RKO (cell line): ENCODE measurements around the gene NSMCE1.
"Not testable (repeated sequence)": the region's sequence is repeated elsewhere in the genome, so short reads cannot be mapped to it uniquely, and the experiment has no call there.

Experiments used
- DNase-seq: peaks from one replicate; pipeline ENCODE4 v3.0.0-alpha.2; 2016; ENCODE audit warnings: low spot score

Gene NSMCE1

GRCh38 chr16:27269300-27270150 lies 953 bp upstream of the NSMCE1 start:
- no peak for DNase-seq

DNA sequence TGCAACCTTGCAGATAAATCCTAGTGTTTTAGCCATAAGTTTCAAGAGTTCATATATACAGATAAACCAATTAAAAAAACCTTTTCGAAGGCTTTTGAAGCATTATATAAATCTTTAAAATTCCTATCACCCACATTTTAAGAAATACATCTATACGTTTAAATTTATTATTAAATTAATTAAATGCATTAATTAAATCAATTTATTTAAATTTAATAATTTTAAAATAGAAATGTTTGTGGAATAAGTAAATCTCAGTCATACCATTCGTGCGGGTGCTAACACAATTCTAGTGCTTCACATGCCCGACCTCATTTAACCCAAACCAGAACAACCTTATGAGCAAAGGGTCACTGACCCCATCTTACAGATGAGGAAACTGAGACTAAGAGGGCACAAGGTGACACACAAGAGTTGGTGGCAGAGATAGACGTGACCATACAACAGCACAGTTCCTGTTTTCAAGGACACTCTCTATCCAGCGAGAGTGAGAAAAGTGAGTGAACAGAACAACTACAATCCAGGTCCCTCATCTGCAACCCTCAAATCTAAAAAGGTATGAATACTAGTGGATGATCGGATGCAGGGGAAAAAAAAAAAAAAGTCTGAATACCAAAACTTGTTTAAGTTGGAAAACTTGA lies 1.4 kb downstream of the NSMCE1 start:
- DNase-seq: peak; percentile 10

DNA sequence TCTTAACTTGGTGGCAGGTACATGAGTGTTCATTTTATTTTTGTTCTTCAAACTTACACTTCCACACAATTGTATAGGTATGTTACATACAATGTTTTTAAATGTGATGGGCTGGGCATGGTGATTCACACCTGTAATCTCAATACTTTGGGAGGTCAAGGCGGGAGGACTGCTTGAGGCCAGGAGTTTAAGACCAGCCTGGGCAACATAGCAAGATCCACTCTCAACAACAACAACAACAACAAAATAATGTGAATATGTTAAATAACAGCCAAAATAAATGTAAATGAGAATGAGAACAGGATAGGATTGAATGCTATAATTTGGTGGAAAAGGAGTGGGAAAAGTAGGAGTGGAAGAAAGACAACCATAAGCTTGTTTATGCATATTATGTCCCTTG lies 2.6 kb downstream of the NSMCE1 start:
- DNase-seq: no peak

- peak; percentile 45 for DNase-seq
Observed at GRCh38 chr16:27264151-27264550, 4.4 kb downstream of the NSMCE1 start.

DNA sequence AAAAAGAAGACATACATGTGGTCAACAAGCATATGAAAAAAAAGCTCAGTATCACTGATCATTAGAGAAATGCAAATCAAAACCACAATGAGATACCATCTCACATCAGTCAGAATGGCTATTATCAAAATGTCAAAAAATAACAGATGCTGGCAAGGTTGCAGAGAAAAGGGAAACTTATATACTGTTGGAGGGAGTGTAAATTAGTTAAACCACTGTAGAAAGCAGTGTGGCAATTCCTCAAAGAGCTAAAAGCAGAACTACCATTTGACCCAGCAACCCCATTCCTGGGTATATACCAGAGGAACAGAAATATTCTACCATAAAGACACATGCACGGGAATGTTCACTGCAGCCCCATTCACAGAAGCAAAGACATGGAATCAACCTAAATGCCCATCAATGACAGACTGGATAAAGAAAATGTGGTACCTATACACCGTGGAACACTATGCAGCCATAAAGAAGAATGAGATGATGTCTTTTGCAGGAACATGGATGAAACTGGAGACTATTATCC lies 5.6 kb downstream of the NSMCE1 start:
- DNase-seq: not testable (repeated sequence)

DNA sequence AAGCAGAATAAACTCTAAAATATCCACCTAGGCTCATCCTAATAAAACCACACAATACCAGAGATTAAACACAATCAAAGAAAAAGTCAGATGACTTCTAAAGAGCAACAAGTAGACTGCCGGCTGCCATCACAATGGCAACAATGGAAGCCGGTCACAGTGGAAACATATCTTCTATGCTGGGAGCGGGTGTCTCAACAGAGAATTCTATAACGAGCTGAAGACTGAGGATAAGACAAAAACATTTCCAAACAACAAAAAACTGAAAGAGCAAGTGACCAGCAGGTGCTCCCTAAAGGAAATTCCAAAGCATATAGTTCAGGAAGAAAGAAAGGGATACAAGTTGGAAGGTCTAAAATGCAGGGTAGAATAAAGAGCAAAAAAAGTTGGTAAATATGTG lies 8.9 kb downstream of the NSMCE1 start:
- no peak for DNase-seq

DNA sequence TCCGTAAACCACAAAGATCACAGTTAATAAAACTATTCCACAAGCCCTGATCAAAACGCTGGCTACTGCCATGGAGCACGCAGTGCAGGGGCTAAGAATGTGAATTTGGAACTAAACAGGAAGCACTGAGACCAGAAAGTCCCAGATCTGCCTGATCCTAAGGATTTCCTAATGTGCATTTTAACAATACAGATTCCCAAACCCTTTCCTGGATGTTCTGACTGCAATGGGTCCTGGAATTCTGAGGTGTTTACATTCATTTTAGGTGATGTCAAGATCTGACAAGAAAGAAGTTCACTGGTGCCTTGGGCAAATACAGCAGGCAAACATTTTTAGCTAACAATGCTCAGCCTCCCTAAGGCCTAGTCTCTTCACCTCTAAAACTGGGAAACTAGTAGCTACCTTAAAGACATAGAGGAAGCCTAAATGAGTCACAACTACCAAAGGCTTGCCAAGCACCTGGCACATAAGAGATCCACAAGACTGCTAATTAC lies 10.3 kb downstream of the NSMCE1 start:
- no peak for DNase-seq

DNA sequence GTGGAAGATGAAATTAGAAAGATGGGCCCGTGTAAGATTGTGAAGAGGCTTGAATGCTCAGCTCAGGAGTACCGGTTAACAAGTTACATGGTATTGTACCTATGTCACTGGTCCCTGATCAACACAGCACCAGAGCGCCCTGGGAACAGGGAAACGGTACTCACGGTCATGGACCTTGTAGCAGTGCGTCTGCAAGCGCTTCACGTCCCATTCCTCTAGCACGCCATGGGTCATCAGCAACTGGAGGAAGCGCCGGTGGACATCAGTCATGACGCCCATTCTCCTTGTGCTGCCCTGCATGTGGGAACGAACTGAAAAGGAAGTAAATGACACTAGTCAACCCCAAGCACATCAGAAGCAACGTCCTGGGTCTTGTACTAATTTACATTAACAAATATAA lies 11.3 kb downstream of the NSMCE1 start:
- DNase-seq: no peak

- no peak for DNase-seq
Observed at GRCh38 chr16:27256861-27257260, 11.7 kb downstream of the NSMCE1 start.

DNA sequence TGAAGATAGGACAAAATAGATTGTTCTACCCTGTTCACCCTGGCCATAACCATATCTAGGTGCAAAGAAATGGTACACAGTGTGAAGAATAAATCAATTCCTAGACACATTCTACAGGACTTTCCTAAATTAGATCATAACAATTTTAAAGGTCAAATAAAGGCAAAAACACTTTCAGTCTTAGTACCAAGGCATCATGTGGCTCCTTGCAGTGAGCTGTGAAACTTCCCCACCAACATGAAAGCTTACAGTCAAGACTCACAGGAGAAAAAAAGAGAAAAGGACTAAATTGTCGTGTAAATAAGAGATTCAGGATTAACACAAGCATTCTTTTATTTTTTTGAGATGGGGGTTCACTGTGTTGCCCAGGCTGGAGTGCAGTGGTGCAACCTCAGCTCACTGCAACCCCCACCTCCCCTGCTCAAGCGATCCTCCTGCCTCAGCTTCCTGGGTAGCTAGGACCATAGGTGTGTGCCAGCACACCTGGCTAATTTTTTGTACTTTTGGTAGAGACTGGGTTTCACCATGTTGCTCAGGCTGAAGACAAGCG lies 14.2 kb downstream of the NSMCE1 start:
- DNase-seq: no peak

GRCh38 chr16:27253526-27253930 lies 15.0 kb downstream of the NSMCE1 start:
- DNase-seq: peak; percentile 36

DNA sequence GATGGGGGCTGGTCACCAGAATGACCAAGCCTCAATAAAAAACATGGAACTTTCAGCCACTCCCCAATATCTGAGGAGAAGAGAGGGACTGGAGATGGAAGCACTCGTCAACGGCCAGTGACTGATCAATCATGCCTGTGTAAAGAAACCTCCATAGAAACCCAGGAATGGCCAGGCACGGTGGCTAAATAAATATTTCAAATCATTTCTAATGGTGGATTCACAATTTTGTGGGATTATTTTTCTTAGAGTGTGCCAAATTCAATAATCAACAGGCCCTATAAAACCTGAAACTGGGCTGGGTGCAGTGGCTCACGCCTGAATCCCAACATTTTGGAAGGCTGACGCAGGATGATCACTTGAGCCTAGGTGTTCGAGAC lies 16.4 kb downstream of the NSMCE1 start:
- DNase-seq: no peak

GRCh38 chr16:27251541-27252205 lies 16.9 kb downstream of the NSMCE1 start:
- no peak for DNase-seq

GRCh38 chr16:27248886-27249285 lies 19.7 kb downstream of the NSMCE1 start:
- DNase-seq: not testable (repeated sequence)

GRCh38 chr16:27248036-27248435 lies 20.5 kb downstream of the NSMCE1 start:
- DNase-seq: no peak

DNA sequence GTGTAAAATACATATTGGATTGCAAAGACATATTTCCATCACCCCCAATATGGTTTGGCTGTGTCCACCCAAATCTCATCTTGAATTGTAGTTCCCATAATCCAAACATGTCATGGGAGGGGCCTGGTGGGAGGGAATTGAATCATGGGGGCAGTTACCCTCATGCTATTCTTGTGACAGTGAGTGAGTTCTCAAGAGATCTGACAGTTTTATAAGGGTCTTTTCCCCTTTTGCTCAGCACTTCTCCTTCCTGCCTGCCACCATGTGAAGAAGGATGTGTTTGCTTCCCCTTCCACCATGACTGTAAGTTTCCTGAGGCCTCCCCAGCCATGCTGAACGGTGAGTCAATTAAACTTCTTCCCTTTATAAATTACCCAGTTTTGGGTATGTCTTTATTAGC lies 21.5 kb downstream of the NSMCE1 start:
- DNase-seq: not testable (repeated sequence)

DNA sequence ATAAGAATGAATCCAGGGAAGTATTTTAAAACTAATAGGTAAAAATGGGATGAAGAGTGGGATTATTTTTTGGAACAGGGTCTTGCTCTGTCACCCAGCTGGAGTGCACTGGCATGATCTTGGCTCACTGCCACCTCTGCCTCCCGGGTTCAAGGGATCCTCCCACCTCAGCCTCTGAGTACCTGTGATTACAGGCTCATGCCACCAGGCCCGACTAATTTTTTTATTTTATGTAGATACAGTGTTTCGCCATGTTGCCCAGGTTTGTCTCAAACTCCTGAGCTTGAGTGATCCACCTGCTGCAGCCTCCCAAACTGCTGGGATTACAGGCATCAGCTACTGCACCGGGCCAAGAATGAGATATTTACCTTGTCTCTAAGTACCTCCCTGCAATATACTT lies 22.1 kb downstream of the NSMCE1 start:
- DNase-seq: no peak

DNA sequence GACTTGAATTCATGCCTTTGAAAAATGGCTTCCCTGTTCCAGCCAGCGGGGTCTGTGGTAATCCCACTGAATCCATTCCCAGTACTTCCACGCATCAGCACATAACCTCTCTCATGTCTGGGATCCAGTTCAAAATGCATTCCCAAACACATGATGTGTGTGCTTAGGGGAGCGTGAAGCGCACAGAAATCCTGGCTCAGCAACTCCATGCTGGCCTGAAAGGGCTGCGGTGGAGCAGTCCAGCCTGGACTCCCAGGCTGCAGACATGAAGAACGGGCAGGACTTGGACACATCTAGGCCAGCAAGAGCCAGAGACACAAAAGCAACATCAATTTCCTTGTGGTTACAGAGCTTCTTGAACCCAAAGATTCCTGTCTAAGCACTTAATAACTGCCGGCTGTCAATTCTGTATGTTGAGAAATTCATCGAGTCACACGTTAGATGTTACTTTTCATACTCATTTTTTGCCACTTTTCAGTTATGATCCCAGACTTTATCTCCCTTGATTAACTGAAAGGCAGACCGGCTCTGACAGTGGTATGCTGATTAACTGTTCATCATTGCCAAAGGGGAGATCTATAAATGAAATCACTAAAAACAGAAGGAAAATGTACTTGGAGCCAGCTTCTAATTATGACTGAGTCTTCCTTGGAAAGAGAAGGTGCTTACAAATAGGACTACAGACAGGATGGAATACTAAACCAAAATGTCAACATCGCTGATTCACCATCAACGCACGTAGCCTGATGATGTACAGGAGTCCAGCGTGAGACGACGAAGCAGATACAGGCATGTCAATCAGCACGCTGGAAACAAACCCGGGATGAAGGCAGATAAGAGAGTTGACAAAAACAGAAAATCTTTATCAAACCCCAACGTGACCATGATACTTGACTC lies 23.0 kb downstream of the NSMCE1 start:
- DNase-seq: no peak

- no peak for DNase-seq
Observed at GRCh38 chr16:27244363-27244755, 24.2 kb downstream of the NSMCE1 start.

DNA sequence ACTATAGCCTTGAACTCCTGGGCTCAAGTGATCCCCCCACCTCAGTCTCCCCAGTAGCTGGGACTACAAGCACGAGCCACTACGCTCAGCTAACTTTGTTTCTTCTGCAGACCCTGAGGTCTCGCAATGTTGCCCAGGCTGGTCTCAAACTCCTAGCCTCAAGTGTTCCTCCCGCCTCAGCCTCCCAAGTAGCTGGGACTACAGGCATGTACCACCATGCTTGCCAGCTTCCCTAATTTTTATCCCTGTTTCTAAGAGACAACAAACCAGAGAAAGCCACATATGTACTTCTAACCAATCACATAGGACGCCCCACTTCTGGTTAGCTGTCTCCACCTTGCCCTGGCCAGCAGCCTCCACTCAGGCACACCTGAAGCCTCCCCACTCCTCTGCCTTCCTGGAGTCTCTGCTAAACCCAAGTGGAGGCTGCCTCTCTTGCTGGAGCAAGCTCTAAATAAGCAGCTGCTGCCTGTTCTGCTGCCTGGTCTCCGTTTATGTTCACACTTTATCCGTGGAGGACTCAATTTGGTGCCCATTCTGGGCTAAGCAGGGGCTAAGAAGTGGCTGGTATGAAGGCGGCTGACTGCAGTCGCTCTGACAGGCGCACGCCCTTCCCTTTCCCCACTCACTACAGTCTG lies 24.7 kb downstream of the NSMCE1 start:
- no peak for DNase-seq
